CD1c-positive myeloid dendritic cell (primary cell): ENCODE results near the gene UTP11.
A peak's percentile ranks its signal among the peaks of the same experiment; 100 is the strongest.
"Not testable (repeated sequence)": the region's sequence is repeated elsewhere in the genome, so short reads cannot be mapped to it uniquely, and the experiment has no call there.

ENCODE experiments used
- DNase-seq: peaks from one replicate; pipeline ENCODE4 v3.0.0-alpha.2; 2016; ENCODE audit errors: extremely low spot score

UTP11 gene

GRCh38 chr1:38027201-38028104, 14.9 kb downstream of the UTP11 start:
- DNase-seq = no peak

GRCh38 chr1:38028105-38028591, 15.6 kb downstream of the UTP11 start:
- DNase-seq = no peak

GRCh38 chr1:38028671-38029070, 16.1 kb downstream of the UTP11 start:
- DNase-seq = no peak

GRCh38 chr1:38029081-38029681, 16.6 kb downstream of the UTP11 start:
- DNase-seq = no peak

- peak; percentile 51 for DNase-seq
These were observed 17.4 kb downstream of the UTP11 start for GRCh38 chr1:38029685-38030511.

- DNase-seq = no peak
These were observed 18.3 kb downstream of the UTP11 start for GRCh38 chr1:38030596-38031512.

GRCh38 chr1:38031513-38031866, 19.0 kb downstream of the UTP11 start:
- DNase-seq = peak; percentile 44

GRCh38 chr1:38032992-38033391, 20.5 kb downstream of the UTP11 start:
- not testable (repeated sequence) for DNase-seq

GRCh38 chr1:38034871-38035270, 22.3 kb downstream of the UTP11 start:
- no peak for DNase-seq

- peak; percentile 38 for DNase-seq
These were observed 24.8 kb downstream of the UTP11 start for GRCh38 chr1:38037221-38037939.

- no peak for DNase-seq
These were observed 26.3 kb downstream of the UTP11 start for GRCh38 chr1:38038861-38039260.

GRCh38 chr1:38039331-38040088, 27.0 kb downstream of the UTP11 start:
- DNase-seq = no peak

GRCh38 chr1:38041936-38042834, 29.7 kb downstream of the UTP11 start:
- DNase-seq = no peak

- DNase-seq = no peak
These were observed 30.7 kb downstream of the UTP11 start for GRCh38 chr1:38043036-38043747.

GRCh38 chr1:38044221-38045215, 32.0 kb downstream of the UTP11 start:
- DNase-seq = no peak

GRCh38 chr1:38045401-38046332, 33.1 kb downstream of the UTP11 start:
- DNase-seq = peak; percentile 31
